ENCODE results near the gene RNF145.

- TF ChIP-seq CTCF (IDR thresholded peaks at IDR 0.05) (no peak), POLR2AphosphoS5 (IDR thresholded peaks at IDR 0.05) (no peak)
Measured at GRCh38 chr5:159216454-159216853, 7.1 kb upstream of the RNF145 start.

Measured in prostate gland (tissue), 2 donors.